GM12872 (cell line): ENCODE results near the gene NBAS.

ENCODE experiments used
- CTCF ChIP-seq: IDR thresholded peaks from 3 replicates; pipeline ENCODE4 v1.5.1; 2011; ENCODE audit warnings: low read depth, mild to moderate bottlenecking, low read length, moderate library complexity; ENCODE audit not compliant: insufficient read depth

Gene NBAS

DNA sequence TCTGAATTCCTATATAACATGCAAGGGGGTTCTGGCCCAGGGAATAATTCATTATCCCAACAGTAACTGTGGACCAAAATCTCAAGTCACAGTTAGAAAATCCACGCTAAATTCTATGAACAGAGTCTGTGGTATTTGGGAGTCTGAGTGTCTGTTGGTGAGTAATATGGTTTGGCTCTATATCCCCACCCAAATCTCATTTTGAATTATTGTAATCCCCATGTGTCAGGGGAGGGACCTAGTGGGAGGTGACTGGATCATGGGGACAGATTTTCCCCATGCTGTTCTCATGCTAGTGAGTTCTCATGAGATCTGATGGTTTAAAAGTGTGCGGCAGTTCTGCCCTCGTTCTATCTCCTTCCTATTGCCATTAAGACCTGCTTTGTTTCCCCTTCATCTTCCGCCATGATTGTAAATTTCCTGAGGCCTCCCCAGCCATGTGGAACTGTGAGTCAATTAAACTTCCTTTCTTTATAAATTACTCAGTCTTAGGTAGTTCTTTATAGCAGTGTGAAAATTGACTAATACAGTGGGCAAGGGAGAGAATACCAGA lies 68.3 kb downstream of the NBAS start:
- no peak for TF ChIP-seq CTCF

DNA sequence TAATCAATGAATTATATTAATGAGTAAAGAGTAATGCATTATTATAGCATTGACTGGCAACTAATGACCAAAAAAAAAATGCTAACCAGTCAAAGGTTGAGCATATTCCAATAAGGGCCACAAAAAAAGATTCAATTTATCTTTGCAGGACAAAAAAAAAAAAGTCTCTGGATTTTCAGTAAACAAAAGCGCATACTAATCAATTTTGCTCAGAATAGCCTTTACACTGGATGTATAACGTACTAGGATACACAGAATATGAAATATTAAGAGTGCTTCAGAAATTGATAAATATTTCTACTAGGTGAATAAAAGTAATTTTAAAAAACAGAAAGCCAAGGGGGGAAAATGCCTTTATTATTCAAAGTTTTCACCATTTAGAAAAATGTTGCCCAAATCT lies 74.4 kb downstream of the NBAS start:
- no peak for TF ChIP-seq CTCF

- no peak for TF ChIP-seq CTCF
Measured at GRCh38 chr2:15485949-15486348, 75.2 kb downstream of the NBAS start.

DNA sequence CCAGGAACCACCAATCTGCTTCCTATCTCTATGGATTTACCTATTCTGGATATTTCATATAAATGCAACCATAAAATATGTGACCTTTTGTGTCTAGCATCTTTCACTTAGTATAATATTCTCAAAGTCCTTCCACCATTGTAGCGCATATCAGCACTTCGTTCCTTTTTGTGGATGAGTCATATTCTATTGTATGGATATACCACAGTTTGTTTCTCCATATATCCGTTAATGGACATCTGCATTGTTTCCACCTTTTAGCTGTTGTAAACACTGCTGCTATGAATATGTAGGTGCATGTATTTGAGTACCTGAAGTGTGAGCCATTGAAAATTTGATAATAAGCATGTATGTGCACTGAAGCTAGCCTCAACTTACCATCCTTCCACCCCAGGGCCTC lies 80.1 kb downstream of the NBAS start:
- TF ChIP-seq CTCF: no peak

- no peak for TF ChIP-seq CTCF
Measured at GRCh38 chr2:15480552-15480951, 80.6 kb downstream of the NBAS start.

DNA sequence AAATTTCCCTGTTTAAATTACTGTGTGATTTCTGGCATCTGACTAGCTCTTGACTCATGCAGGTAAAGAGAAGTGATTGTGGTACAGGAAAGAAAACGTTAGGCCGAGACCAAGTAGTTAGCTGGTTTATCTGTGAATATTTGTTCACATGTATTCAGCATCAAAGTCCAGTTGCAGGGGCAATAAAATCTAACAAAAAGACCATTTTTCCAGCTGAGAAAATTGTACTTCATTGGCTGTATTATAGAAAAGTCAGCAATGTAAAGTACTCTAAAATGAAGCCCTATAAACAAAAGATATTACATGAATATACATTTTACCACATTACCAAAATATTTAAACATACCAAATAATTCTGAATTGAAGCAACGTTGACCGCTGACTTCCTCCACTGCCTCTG lies 88.3 kb downstream of the NBAS start:
- no peak for TF ChIP-seq CTCF

DNA sequence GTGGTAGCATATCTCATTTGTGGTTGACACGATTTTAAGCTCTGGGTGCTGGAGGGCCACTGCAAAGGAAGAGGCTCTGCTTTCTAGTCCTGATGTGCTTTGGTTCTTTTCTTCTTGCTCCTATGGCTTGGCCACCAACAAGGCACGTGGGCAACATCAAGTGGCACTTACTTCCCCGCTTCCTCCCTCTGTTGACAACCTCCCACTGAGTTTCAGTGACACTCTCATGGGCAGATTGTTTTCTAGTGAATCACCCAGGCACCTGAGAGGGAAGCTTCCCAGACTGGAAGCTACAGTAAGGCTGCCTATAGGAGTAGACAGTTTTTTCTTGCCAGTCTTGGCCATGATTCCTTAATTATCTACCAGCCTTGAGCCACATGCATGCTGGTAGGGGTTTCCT lies 89.0 kb downstream of the NBAS start:
- TF ChIP-seq CTCF: no peak

DNA sequence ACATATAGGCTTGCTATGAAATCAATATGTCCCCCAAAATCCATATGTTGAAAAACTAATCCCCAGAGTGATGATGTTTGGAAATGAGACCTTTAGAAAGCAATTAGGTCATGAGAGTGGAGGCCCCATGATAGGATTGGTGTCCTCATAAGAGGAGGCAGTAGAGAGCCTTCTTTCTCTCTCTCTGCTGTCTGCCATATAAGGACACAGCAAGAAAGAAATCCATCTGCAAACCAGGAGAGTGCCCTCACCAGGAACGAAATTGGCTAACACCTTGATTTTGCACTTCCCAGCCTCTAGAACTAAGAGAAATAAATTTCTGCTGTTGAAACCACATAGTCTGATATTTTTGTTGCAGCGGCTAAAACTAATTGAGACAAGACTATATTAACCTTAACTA lies 89.5 kb downstream of the NBAS start:
- TF ChIP-seq CTCF: no peak
